H9 (cell line): ENCODE data around the gene PLEKHG7. TPM values are rescaled to one million over a fixed set of nuclear protein-coding genes. Genes with fewer than 3 reads are reported as not detected.

Source experiments
- DNase-seq: peaks from one replicate; pipeline ENCODE4 v3.0.0-alpha.2; 2017
- H2AFZ ChIP-seq: one replicate; pipeline ENCODE4 v1.6.1; 2013; ENCODE audit warnings: mild to moderate bottlenecking, low read length, control low read depth, moderate library complexity
- H2AK5ac ChIP-seq: 2 replicates; pipeline ENCODE4 v1.6.1; 2013; ENCODE audit warnings: low read length, control low read depth, mixed read lengths; ENCODE audit not compliant: insufficient read length
- H2BK120ac ChIP-seq: one replicate; pipeline ENCODE4 v1.6.1; 2013; ENCODE audit warnings: low read depth, mild to moderate bottlenecking, low read length, control low read depth, inconsistent platforms; ENCODE audit not compliant: poor library complexity, severe bottlenecking
- H2BK12ac ChIP-seq: 2 replicates; pipeline ENCODE4 v1.6.1; 2013; ENCODE audit warnings: low read length, control low read depth, mixed read lengths, low read depth; ENCODE audit not compliant: insufficient read length
- H2BK15ac ChIP-seq: 2 replicates; pipeline ENCODE4 v1.6.1; 2013; ENCODE audit warnings: low read depth, low read length, control low read depth
- H2BK20ac ChIP-seq: one replicate; pipeline ENCODE4 v1.6.1; 2013; ENCODE audit warnings: low read depth, mild to moderate bottlenecking, low read length, control low read depth, inconsistent platforms; ENCODE audit not compliant: poor library complexity, severe bottlenecking
- H2BK5ac ChIP-seq: 2 replicates; pipeline ENCODE4 v1.6.1; 2013; ENCODE audit warnings: low read length, control low read depth, mixed read lengths; ENCODE audit not compliant: insufficient read length
- H3K14ac ChIP-seq: 2 replicates; pipeline ENCODE4 v1.6.1; 2013; ENCODE audit warnings: low read length, control low read depth; ENCODE audit not compliant: insufficient read depth
- H3K18ac ChIP-seq: 2 replicates; pipeline ENCODE4 v1.6.1; 2013; ENCODE audit warnings: low read depth, mild to moderate bottlenecking, mixed read lengths, low read length, control low read depth; ENCODE audit not compliant: insufficient read length
- H3K23ac ChIP-seq: 2 replicates; pipeline ENCODE4 v1.6.1; 2013; ENCODE audit warnings: low read length, control low read depth, mixed read lengths, low read depth; ENCODE audit not compliant: insufficient read length
- H3K23me2 ChIP-seq: 2 replicates; pipeline ENCODE4 v1.6.1; 2013; ENCODE audit warnings: low read depth, mild to moderate bottlenecking, mixed read lengths, low read length, control low read depth; ENCODE audit not compliant: insufficient read length, poor library complexity, severe bottlenecking
- H3K27ac ChIP-seq: 2 replicates; pipeline ENCODE4 v1.5.1; 2013; ENCODE audit warnings: low read length, control low read depth, mixed read lengths, low read depth; ENCODE audit not compliant: insufficient read length
- H3K27me3 ChIP-seq: 2 replicates; pipeline ENCODE4 v1.6.1; 2013; ENCODE audit warnings: low read length, control low read depth, inconsistent platforms; ENCODE audit not compliant: insufficient read depth
- H3K4ac ChIP-seq: 2 replicates; pipeline ENCODE4 v1.6.1; 2013; ENCODE audit warnings: low read depth, mild to moderate bottlenecking, control low read depth, inconsistent platforms, low read length, moderate library complexity
- H3K4me1 ChIP-seq: 2 replicates; pipeline ENCODE4 v1.6.1; 2013; ENCODE audit warnings: low read length, control low read depth, inconsistent platforms; ENCODE audit not compliant: insufficient read depth
- H3K4me2 ChIP-seq: 2 replicates; pipeline ENCODE4 v1.6.1; 2013; ENCODE audit warnings: low read length, control low read depth, mixed read lengths; ENCODE audit not compliant: insufficient read length, insufficient read depth
- H3K56ac ChIP-seq: 2 replicates; pipeline ENCODE4 v1.6.1; 2013; ENCODE audit warnings: low read depth, mild to moderate bottlenecking, mixed read lengths, low read length, control low read depth; ENCODE audit not compliant: insufficient read length
- H3K79me1 ChIP-seq: 2 replicates; pipeline ENCODE4 v1.6.1; 2013; ENCODE audit warnings: low read depth, mild to moderate bottlenecking, moderate library complexity, low read length, control low read depth, inconsistent platforms; ENCODE audit not compliant: insufficient read depth, poor library complexity, severe bottlenecking
- H3K79me2 ChIP-seq: 2 replicates; pipeline ENCODE4 v1.6.1; 2013; ENCODE audit warnings: low read length, control low read depth, inconsistent platforms; ENCODE audit not compliant: insufficient read depth
- H3K9ac ChIP-seq: 2 replicates; pipeline ENCODE4 v1.6.1; 2013; ENCODE audit warnings: low read length, control low read depth, mixed read lengths; ENCODE audit not compliant: insufficient read length; ENCODE audit errors: extremely low read depth
- H3K9me3 ChIP-seq: one replicate; pipeline ENCODE4 v1.6.1; 2013; ENCODE audit warnings: low read depth, low read length, inconsistent platforms; ENCODE audit not compliant: control insufficient read depth
- H3T11ph ChIP-seq: one replicate; pipeline ENCODE4 v1.6.1; 2013; ENCODE audit warnings: mild to moderate bottlenecking, low read length, control low read depth, inconsistent platforms
- H4K20me1 ChIP-seq: one replicate; pipeline ENCODE4 v1.6.1; 2013; ENCODE audit not compliant: control insufficient read depth, insufficient read length, insufficient read depth
- H4K5ac ChIP-seq: 2 replicates; pipeline ENCODE4 v1.6.1; 2013; ENCODE audit warnings: low read depth, mild to moderate bottlenecking, mixed read lengths, low read length, control low read depth; ENCODE audit not compliant: insufficient read length
- H4K8ac ChIP-seq: replicated peaks from 2 replicates; pipeline ENCODE4 v1.6.1; 2013; ENCODE audit warnings: low read length, control low read depth, mixed read lengths, low read depth; ENCODE audit not compliant: insufficient read length
- H4K91ac ChIP-seq: 2 replicates; pipeline ENCODE4 v1.6.1; 2013; ENCODE audit warnings: low read depth, mild to moderate bottlenecking, moderate library complexity, mixed read lengths, low read length, control low read depth; ENCODE audit not compliant: insufficient read length
- H3K27ac Mint-ChIP-seq, 3 experiments: 2 replicates in 2 of 3; 3 replicates in 1 of 3; pipeline ENCODE4 v1.8.0; 2020 to 2021; ENCODE audit warnings: mixed read lengths in 3 of 3, mild to moderate bottlenecking in 1 of 3, moderate library complexity in 1 of 3
- H3K27me3 Mint-ChIP-seq: 2 replicates; pipeline ENCODE4 v1.8.0; 2021; ENCODE audit warnings: low read depth, mild to moderate bottlenecking, moderate library complexity, mixed read lengths
- H3K36me3 Mint-ChIP-seq, 3 experiments: 2 replicates in 2 of 3; 3 replicates in 1 of 3; pipeline ENCODE4 v1.8.0; 2020 to 2021; ENCODE audit warnings: low read depth in 3 of 3, mixed read lengths in 3 of 3; ENCODE audit not compliant: insufficient read depth in 1 of 3
- H3K4me1 Mint-ChIP-seq, 2 experiments: 2 replicates each; pipeline ENCODE4 v1.8.0; 2020; ENCODE audit warnings: mixed read lengths in 2 of 2
- H3K4me3 Mint-ChIP-seq, 2 experiments: 2 replicates in 1 of 2; 3 replicates in 1 of 2; pipeline ENCODE4 v1.8.0; 2020 to 2021; ENCODE audit warnings: mild to moderate bottlenecking in 2 of 2, mixed read lengths in 2 of 2, moderate library complexity in 1 of 2
- H3K9me3 Mint-ChIP-seq, 2 experiments: 2 replicates in 1 of 2; 3 replicates in 1 of 2; pipeline ENCODE4 v1.8.0; 2020; ENCODE audit warnings: mild to moderate bottlenecking in 2 of 2, mixed read lengths in 2 of 2, moderate library complexity in 1 of 2
- CTCF ChIP-seq: fragments of 200-600 bp; sonication (generic); conservative IDR thresholded peaks from 3 replicates; pipeline ENCODE4 v1.8.0; 2021; ENCODE audit warnings: antibody characterized with exemption, mild to moderate bottlenecking
- WGBS: extraction: QIAGEN DNeasy Blood & Tissue Kit; methylation state at CpG from one replicate; pipeline ENCODE4 v1.1.7; 2013; ENCODE audit warnings: missing lambda C conversion rate, low lambda C conversion rate, mixed read lengths; ENCODE audit not compliant: insufficient read length; ENCODE audit errors: extremely low coverage; 5-methylcytosine and 5-hydroxymethylcytosine counted together
- total RNA-seq: library from RNA; stranded (reverse); gene quantifications from 2 replicates; pipeline ENCODE4 v1.2.1, GENCODE V29; 2021

Gene PLEKHG7
- total RNA-seq, 1 experiment from 2014 or later: not detected

- Histone ChIP-seq H3K27me3 (no peaks in the 10 kb centered on the region), H3K4me2 (no peak overlapping the region), H3K14ac (no peak overlapping the region), H3K79me2 (no peaks in the 10 kb centered on the region), H3K4me1 (no peaks in the 10 kb centered on the region; the same call in 1 of the 2 replicates), H3K27ac (no peak overlapping the region), H2BK12ac (no peak overlapping the region), H3K23ac (no peak overlapping the region), H4K5ac (no peak overlapping the region), H3K79me1 (no peaks in the 10 kb centered on the region), H3K18ac (no peak overlapping the region), H2BK5ac (no peak overlapping the region), H2BK120ac (no peak overlapping the region), H4K91ac (no peak overlapping the region), H2AK5ac (no peak overlapping the region), H4K8ac (no peak overlapping the region), H3T11ph (no peak overlapping the region), H2BK15ac (no peak overlapping the region), H3K56ac (no peak overlapping the region), H3K23me2 (no peaks in the 10 kb centered on the region), H3K9me3 (no peaks in the 10 kb centered on the region), H2BK20ac (no peak overlapping the region), H3K4ac (no peak overlapping the region), H3K9ac (no peak overlapping the region), H4K20me1 (no peaks in the 10 kb centered on the region), H2AFZ (no peak overlapping the region)
- no peak for DNase-seq
- Mint-ChIP-seq H3K4me1 (peaks cover 0 to under 1% of the 10 kb centered on the region in 2 experiments; a peak in 2 of 4 replicates), H3K27ac (no peak overlapping the region), H3K4me3 (no peak overlapping the region), H3K27me3 (no peaks in the 10 kb centered on the region), H3K36me3 (no peaks in the 10 kb centered on the region), H3K9me3 (no peaks in the 10 kb centered on the region)
- no peak for TF ChIP-seq CTCF
- no CpG with 5 or more reads among the region's 3 CpGs for WGBS
Measured at GRCh38 chr12:92743026-92743425, 40.2 kb downstream of the PLEKHG7 start.
